GM23248 (cell line): Measurements from ENCODE around the gene ALG2. TPM values are rescaled to one million over a fixed set of nuclear protein-coding genes. Genes with fewer than 3 reads are reported as not detected.

Source experiments
- DNase-seq: peaks from one replicate; pipeline ENCODE4 v3.0.0-alpha.2; 2015
- H2AFZ ChIP-seq: fragments of 200-600 bp; sonication (generic); 2 replicates; pipeline ENCODE4 v1.6.1; 2016; ENCODE audit warnings: antibody characterized with exemption
- H3F3A ChIP-seq: fragments of 200-600 bp; sonication (generic); 2 replicates; pipeline ENCODE4 v1.6.1; 2016; ENCODE audit warnings: mild to moderate bottlenecking, antibody characterized with exemption, mixed run types; ENCODE audit not compliant: insufficient read depth
- H3K27ac ChIP-seq: fragments of 200-600 bp; sonication (generic); 2 replicates; pipeline ENCODE4 v1.5.1; 2016; ENCODE audit warnings: mild to moderate bottlenecking
- H3K27me3 ChIP-seq: fragments of 200-600 bp; sonication (generic); replicated peaks from 2 replicates; pipeline ENCODE4 v1.6.1; 2016; ENCODE audit warnings: mild to moderate bottlenecking; ENCODE audit not compliant: insufficient read depth
- H3K36me3 ChIP-seq: fragments of 200-600 bp; sonication (generic); 2 replicates; pipeline ENCODE4 v1.6.1; 2016; ENCODE audit warnings: low read depth, mild to moderate bottlenecking
- H3K4me1 ChIP-seq: fragments of 200-600 bp; sonication (generic); 2 replicates; pipeline ENCODE4 v1.6.1; 2016; ENCODE audit warnings: mild to moderate bottlenecking; ENCODE audit not compliant: insufficient read depth
- H3K4me2 ChIP-seq: fragments of 200-600 bp; sonication (generic); one replicate; pipeline ENCODE4 v1.6.1; 2016; ENCODE audit warnings: mild to moderate bottlenecking; ENCODE audit not compliant: unreplicated experiment
- H3K4me3 ChIP-seq: fragments of 200-600 bp; sonication (generic); 2 replicates; pipeline ENCODE4 v1.5.1; 2016; ENCODE audit warnings: mild to moderate bottlenecking
- H3K79me2 ChIP-seq: fragments of 200-600 bp; sonication (generic); 2 replicates; pipeline ENCODE4 v1.6.1; 2016; ENCODE audit warnings: mild to moderate bottlenecking; ENCODE audit not compliant: insufficient read depth
- H3K9ac ChIP-seq: fragments of 200-600 bp; sonication (generic); 2 replicates; pipeline ENCODE4 v1.6.1; 2016; ENCODE audit warnings: mild to moderate bottlenecking
- H3K9me2 ChIP-seq: fragments of 200-600 bp; sonication (generic); 2 replicates; pipeline ENCODE4 v1.6.1; 2016; ENCODE audit warnings: mixed run types, mild to moderate bottlenecking, moderate library complexity; ENCODE audit not compliant: insufficient read depth
- H3K9me3 ChIP-seq: fragments of 200-600 bp; sonication (generic); one replicate; pipeline ENCODE4 v1.6.1; 2017; ENCODE audit warnings: low read depth
- H4K20me1 ChIP-seq: fragments of 200-600 bp; sonication (generic); 2 replicates; pipeline ENCODE4 v1.6.0; 2016; ENCODE audit not compliant: insufficient read depth
- EZH2 ChIP-seq: fragments of 200-600 bp; sonication (generic); IDR thresholded peaks from 2 replicates; pipeline ENCODE4 v1.6.1; 2018; ENCODE audit warnings: antibody characterized with exemption, mild to moderate bottlenecking; ENCODE audit not compliant: insufficient read depth, poor library complexity, severe bottlenecking
- EZH2phosphoT487 ChIP-seq: fragments of 200-600 bp; sonication (generic); IDR thresholded peaks from 2 replicates; pipeline ENCODE4 v1.6.1; 2018; ENCODE audit warnings: antibody characterized with exemption, moderate library complexity, mild to moderate bottlenecking, low read depth; ENCODE audit not compliant: insufficient read depth
- WGBS, 2 experiments: methylation state at CpG; one replicate each; pipeline ENCODE4 v1.1.6; 2015 to 2017; ENCODE audit warnings: low lambda C conversion rate in 2 of 2, low coverage in 1 of 2; ENCODE audit errors: missing lambda C conversion rate in 2 of 2; 5-methylcytosine and 5-hydroxymethylcytosine counted together
- in situ Hi-C: fragments of 300-500 bp; cut with MboI; formaldehyde crosslinking; loops from 2 replicates; pipeline ENCODE4 v1.15.0; 2020
- polyA plus RNA-seq: library from polyadenylated mRNA; unstranded; fragments of >200 nt; fragmentation: Nextera tagmentation; extraction: Ambion mirVana; gene quantifications from 2 replicates; pipeline ENCODE4 v1.2.1, GENCODE V29; 2016
- small RNA-seq: library from RNA; depleted of rRNA; stranded (forward); fragments of <200 nt; gene quantifications from one replicate; pipeline ENCODE3, GENCODE V24; 2014; ENCODE audit warnings: low read depth, low replicate concordance
- total RNA-seq: library from RNA; depleted of rRNA; stranded (reverse); fragments of >200 nt; shearing (Covaris generic); gene quantifications from 2 replicates; pipeline ENCODE4 v1.2.3, GENCODE V29; 2014; rRNA removed

Gene ALG2
- total and polyA plus RNA-seq, 2 experiments from 2014 or later: 59.5 to 65.8 TPM

DNA sequence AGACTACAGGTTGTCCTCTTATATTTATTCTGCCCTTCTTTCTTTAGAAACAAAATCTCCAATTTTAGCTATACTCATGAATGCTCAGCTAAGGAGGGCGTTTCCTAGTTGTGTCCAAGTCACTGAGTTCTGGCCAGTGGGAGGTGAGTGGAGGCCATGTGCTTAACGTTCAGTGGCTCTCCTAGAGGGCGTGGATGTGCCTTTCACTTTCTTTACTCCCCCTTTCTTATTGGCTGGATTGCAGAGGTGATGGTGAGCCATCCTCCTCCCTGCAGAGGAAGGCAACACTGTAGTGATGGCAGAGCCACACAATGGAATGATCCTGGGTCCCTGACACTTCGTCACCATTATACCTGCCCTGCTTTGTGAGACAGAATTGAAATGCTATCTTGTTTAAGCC, 54.6 kb downstream of the ALG2 start:
- DNase-seq: no peak
- no peaks in the 10 kb centered on the region for H4K20me1 ChIP-seq
- H2AFZ ChIP-seq: no peak overlapping the region
- 58 to 63% methylated on average over 4 of the region's 4 CpGs for WGBS, 2 experiments
- H3K4me1 ChIP-seq: no peaks in the 10 kb centered on the region
- no peak overlapping the region for H3K4me3 ChIP-seq
- in situ Hi-C loops: no loop called here
- peaks cover 6% of the 10 kb centered on the region; the same call in 1 of the 2 replicates for H3K27me3 ChIP-seq
- H3K9me3 ChIP-seq: no peaks in the 10 kb centered on the region
- no peak overlapping the region for H3K4me2 ChIP-seq
- H3K79me2 ChIP-seq: no peaks in the 10 kb centered on the region
- no peaks in the 10 kb centered on the region for H3K36me3 ChIP-seq
- H3K27ac ChIP-seq: no peak overlapping the region
- H3K9ac ChIP-seq: no peak overlapping the region
- 0 out of 2 replicates have a peak, but pooled peaks cover 5% of the 10 kb centered on the region for H3F3A ChIP-seq
- no peak for TF ChIP-seq EZH2phosphoT487
- no peak for TF ChIP-seq EZH2
- no peaks in the 10 kb centered on the region for H3K9me2 ChIP-seq

Small RNAs within 50 kb of the gene (small RNA-seq; reads per million reads assigned to genes)
- not detected for gene RN7SL794P

Other genes with a start within 250 kb of the ALG2 start
- 73.9 and 75.1 TPM in 2 replicates for gene TGFBR1, start 116.8 kb downstream of the ALG2 start, total RNA-seq
- gene TGFBR1, start 116.8 kb downstream of the ALG2 start, polyA plus RNA-seq: 41.0 and 46.3 TPM in 2 replicates
- gene SEC61B, start 340 bp upstream of the ALG2 start, total RNA-seq: 117 and 127 TPM in 2 replicates
- 428 and 441 TPM in 2 replicates for gene SEC61B, start 340 bp upstream of the ALG2 start, polyA plus RNA-seq